Fibroblast of lung (primary cell): ENCODE results near the gene SETBP1. TPM values are rescaled to one million over a fixed set of nuclear protein-coding genes. Genes with fewer than 3 reads are reported as not detected.

Source experiments
- DNase-seq, 2 donors: peaks; one replicate each; pipeline versions ENCODE4 v3.0.0 to v3.0.0-alpha.2; 2010; ENCODE audit warnings: low read depth in 2 of 2
- H2AFZ ChIP-seq: 2 replicates; pipeline ENCODE4 v1.5.1; 2012; ENCODE audit warnings: low read length, control low read depth, inconsistent platforms
- H3K27ac ChIP-seq: 2 replicates; pipeline ENCODE4 v1.5.1; 2011; ENCODE audit warnings: low read length, control low read depth; ENCODE audit not compliant: insufficient read depth
- H3K27me3 ChIP-seq: 2 replicates; pipeline ENCODE4 v1.5.1; 2011; ENCODE audit warnings: mild to moderate bottlenecking, low read length; ENCODE audit not compliant: control insufficient read depth, insufficient read depth
- H3K36me3 ChIP-seq: 2 replicates; pipeline ENCODE4 v1.5.1; 2011; ENCODE audit warnings: low read length; ENCODE audit not compliant: control insufficient read depth, insufficient read depth
- H3K4me1 ChIP-seq: 2 replicates; pipeline ENCODE4 v1.5.1; 2011; ENCODE audit warnings: low read length; ENCODE audit not compliant: control insufficient read depth, insufficient read depth; ENCODE audit errors: extremely low read depth
- H3K4me2 ChIP-seq: 2 replicates; pipeline ENCODE4 v1.5.1; 2011; ENCODE audit warnings: low read length, control low read depth; ENCODE audit not compliant: insufficient read depth; ENCODE audit errors: extremely low read depth
- H3K4me3 ChIP-seq, 4 experiments: fragments of 200-600 bp in 1 of 4; sonication (generic) in 1 of 4; replicated peaks in 1 of 4; 2 replicates each; pipeline ENCODE4 v1.5.1; 2011 to 2016; ENCODE audit warnings: low read length in 4 of 4, low read depth in 3 of 4, mild to moderate bottlenecking in 3 of 4, control low read depth in 2 of 4, inconsistent platforms in 1 of 4, mixed read lengths in 1 of 4; ENCODE audit not compliant: insufficient read depth in 1 of 4; ENCODE audit errors: control extremely low read depth in 1 of 4
- H3K79me2 ChIP-seq: 2 replicates; pipeline ENCODE4 v1.5.1; 2012; ENCODE audit warnings: mild to moderate bottlenecking, low read length, inconsistent platforms; ENCODE audit not compliant: control insufficient read depth, insufficient read depth
- H3K9ac ChIP-seq: 2 replicates; pipeline ENCODE4 v1.5.1; 2011; ENCODE audit warnings: mild to moderate bottlenecking, low read length, control low read depth; ENCODE audit not compliant: insufficient read depth
- H3K9me3 ChIP-seq: 2 replicates; pipeline ENCODE4 v1.5.1; 2012; ENCODE audit warnings: low read depth, low read length; ENCODE audit not compliant: control insufficient read depth, insufficient read depth
- H4K20me1 ChIP-seq: 2 replicates; pipeline ENCODE4 v1.5.1; 2011; ENCODE audit warnings: low read length; ENCODE audit not compliant: control insufficient read depth, insufficient read depth; ENCODE audit errors: extremely low read depth
- EZH2 ChIP-seq: IDR thresholded peaks from 2 replicates; pipeline ENCODE4 v1.5.1; 2012; ENCODE audit warnings: low read length, control low read depth, mild to moderate bottlenecking; ENCODE audit errors: missing control alignments
- polyA plus RNA-seq, 2 donors: library from polyadenylated mRNA; depleted of rRNA in 1 of 2; stranded (reverse) in 1 of 2; unstranded in 1 of 2; fragments of >200 nt; gene quantifications; 2 replicates each; pipeline ENCODE4 v1.2.1, GENCODE V29; 2011 to 2012; ENCODE audit warnings: missing spikeins in 1 of 2
- total RNA-seq: library from RNA; depleted of rRNA; stranded (reverse); fragments of >200 nt; gene quantifications from 2 replicates; pipeline ENCODE4 v1.2.1, GENCODE V29; 2014
- TF ChIP-seq, protein P1 (sequence below), 2 donors: IDR thresholded peaks in 1 of 2; conservative IDR thresholded peaks in 1 of 2; 1 replicate in 1 of 2; 2 replicates in 1 of 2; pipeline ENCODE4 v1.5.1; 2011 to 2012; ENCODE audit warnings: low read length in 2 of 2, control low read depth in 1 of 2, inconsistent platforms in 1 of 2, low read depth in 1 of 2, mild to moderate bottlenecking in 1 of 2

Gene SETBP1
- total and polyA plus RNA-seq, 2 donors (not counting 1 experiment from before 2014, with no cell fraction given): 4.5 to 5.4 TPM

DNA sequence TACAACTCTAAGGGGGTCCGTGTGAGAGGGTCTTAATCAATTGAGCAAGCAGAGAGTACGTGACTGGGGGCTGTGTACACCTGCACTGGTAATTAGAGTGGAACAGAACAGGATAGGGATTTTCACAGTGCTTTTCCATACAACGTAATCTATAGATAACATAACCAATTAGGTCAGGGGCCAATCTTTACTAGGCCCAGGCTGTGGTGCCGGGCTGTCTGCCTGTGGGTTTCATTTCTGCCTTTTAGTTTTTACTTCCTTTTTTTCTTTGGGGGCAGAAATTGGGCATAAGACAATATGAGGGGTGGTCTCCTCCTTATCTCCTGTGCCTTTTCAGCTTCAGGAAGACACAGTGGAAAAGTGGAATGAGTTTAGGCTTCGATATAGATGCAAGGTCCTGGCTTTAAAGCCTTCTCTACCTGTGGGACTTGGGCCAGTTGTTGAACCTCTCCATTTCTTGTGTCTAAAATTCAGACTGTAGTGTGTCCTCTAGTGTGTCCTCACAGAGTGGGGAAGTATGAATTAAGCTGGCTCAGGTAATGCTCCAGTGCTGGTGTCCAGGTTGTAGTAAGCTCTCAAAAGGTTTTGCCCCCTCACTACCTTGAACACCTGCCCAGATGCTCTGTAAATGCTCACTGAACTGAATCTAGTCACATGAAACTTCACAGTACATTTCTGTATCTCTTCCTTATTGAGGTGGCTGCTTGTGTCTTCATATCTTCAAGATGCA lies 422.8 kb downstream of the SETBP1 start:
- Histone ChIP-seq H2AFZ (no peak overlapping the region), H3K4me1 (peaks cover 2% of the 10 kb centered on the region), H3K4me2 (no peak overlapping the region), H3K27me3 (no peaks in the 10 kb centered on the region), H4K20me1 (no peaks in the 10 kb centered on the region), H3K9ac (no peak overlapping the region), H3K36me3 (no peaks in the 10 kb centered on the region), H3K4me3 (no peak overlapping the region), H3K27ac (no peak overlapping the region), H3K79me2 (no peaks in the 10 kb centered on the region), H3K9me3 (no peaks in the 10 kb centered on the region)
- no peak for TF ChIP-seq EZH2
- TF ChIP-seq, protein P1, sequence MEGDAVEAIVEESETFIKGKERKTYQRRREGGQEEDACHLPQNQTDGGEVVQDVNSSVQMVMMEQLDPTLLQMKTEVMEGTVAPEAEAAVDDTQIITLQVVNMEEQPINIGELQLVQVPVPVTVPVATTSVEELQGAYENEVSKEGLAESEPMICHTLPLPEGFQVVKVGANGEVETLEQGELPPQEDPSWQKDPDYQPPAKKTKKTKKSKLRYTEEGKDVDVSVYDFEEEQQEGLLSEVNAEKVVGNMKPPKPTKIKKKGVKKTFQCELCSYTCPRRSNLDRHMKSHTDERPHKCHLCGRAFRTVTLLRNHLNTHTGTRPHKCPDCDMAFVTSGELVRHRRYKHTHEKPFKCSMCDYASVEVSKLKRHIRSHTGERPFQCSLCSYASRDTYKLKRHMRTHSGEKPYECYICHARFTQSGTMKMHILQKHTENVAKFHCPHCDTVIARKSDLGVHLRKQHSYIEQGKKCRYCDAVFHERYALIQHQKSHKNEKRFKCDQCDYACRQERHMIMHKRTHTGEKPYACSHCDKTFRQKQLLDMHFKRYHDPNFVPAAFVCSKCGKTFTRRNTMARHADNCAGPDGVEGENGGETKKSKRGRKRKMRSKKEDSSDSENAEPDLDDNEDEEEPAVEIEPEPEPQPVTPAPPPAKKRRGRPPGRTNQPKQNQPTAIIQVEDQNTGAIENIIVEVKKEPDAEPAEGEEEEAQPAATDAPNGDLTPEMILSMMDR (conservative IDR thresholded peaks at IDR 0.05 in 1 of 2, IDR thresholded peaks at IDR 0.05 in 1 of 2; ENCODE audit: low read depth in 1 of 2, low read length in 2 of 2): no peak
- DNase-seq: no peak

DNA sequence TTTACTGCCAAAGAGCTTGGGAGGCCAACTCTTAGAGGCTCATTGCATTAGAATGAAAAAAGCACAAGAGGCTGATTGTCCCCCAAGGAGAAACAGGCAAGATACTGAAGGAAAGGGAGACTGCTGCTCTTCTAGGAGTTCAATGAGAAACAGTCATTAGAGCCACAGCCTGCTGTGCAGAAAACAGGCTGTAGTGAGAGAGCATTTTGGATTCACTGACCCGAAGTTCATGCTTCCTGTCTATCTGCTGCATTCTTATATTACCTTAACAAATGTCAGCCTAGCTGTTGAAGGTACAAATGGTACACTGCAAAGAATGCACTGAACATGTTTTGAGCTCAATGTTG lies 423.3 kb downstream of the SETBP1 start:
- H3K4me3 ChIP-seq: no peak overlapping the region
- no peak for DNase-seq

DNA sequence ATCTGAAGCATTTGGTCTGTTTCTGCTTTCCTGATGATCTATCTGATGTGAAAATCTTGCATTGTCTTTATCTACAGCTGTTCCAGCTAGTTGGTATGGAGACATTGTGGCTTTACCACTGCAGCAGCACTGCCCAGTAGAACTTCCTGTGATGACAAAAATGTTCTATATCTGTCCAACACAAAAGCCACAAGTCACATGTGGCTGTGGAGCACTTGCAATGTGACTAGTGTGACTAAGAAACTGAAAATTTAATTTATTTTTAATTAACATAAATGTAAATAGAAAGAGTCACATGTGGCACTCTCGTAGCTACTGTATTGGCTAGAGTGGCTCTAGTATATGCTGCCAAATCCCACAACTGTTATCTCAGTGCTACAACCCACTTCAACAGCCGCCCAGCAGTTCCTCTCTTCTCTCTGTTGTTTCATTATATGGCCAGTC lies 425.7 kb downstream of the SETBP1 start:
- DNase-seq: peak; percentile 35 to 81
- Histone ChIP-seq H3K9ac (no peak overlapping the region), H4K20me1 (no peaks in the 10 kb centered on the region), H3K27me3 (no peaks in the 10 kb centered on the region), H3K4me1 (peaks cover 4% of the 10 kb centered on the region), H2AFZ (no peak overlapping the region), H3K27ac (no peak overlapping the region), H3K4me3 (no peak overlapping the region), H3K9me3 (no peaks in the 10 kb centered on the region), H3K79me2 (no peaks in the 10 kb centered on the region), H3K36me3 (no peaks in the 10 kb centered on the region), H3K4me2 (no peak overlapping the region)
- TF ChIP-seq, protein P1 (conservative IDR thresholded peaks at IDR 0.05 in 1 of 2, IDR thresholded peaks at IDR 0.05 in 1 of 2; ENCODE audit: low read depth in 1 of 2, low read length in 2 of 2): no peak
- TF ChIP-seq EZH2: no peak

More for the DNA sequence above, 423.3 kb downstream of the SETBP1 start:
- Histone ChIP-seq H3K36me3 (no peaks in the 10 kb centered on the region), H3K27me3 (no peaks in the 10 kb centered on the region), H3K4me1 (peaks cover 2% of the 10 kb centered on the region), H3K79me2 (no peaks in the 10 kb centered on the region), H4K20me1 (no peaks in the 10 kb centered on the region), H3K27ac (no peak overlapping the region), H3K9me3 (no peaks in the 10 kb centered on the region), H3K4me2 (no peak overlapping the region), H3K9ac (no peak overlapping the region), H2AFZ (no peak overlapping the region)
- no peak for TF ChIP-seq EZH2
- TF ChIP-seq, protein P1 (conservative IDR thresholded peaks at IDR 0.05 in 1 of 2, IDR thresholded peaks at IDR 0.05 in 1 of 2; ENCODE audit: low read depth in 1 of 2, low read length in 2 of 2): no peak
